Pancreas (tissue), 10 donors: Measurements from ENCODE around the gene GFRA1. TPM values are rescaled to one million over a fixed set of nuclear protein-coding genes. Genes with fewer than 3 reads are reported as not detected.

ENCODE experiments used
- ATAC-seq, 4 donors: fragments of 200-7000 bp; cut with Tn5 transposase; one replicate each; pipeline versions ENCODE4 v1.8.0 to v1.9.1; 2020; ENCODE audit warnings: mild to moderate bottlenecking in 4 of 4, moderate library complexity in 4 of 4
- DNase-seq, 6 donors: peaks; one replicate each; pipeline ENCODE4 v3.0.0-alpha.2; 2020
- FAIRE-seq: peaks from 2 replicates; lab custom pipeline; 2012; peaks lifted over from hg19 to GRCh38; lab: Jason Lieb, UNC
- H3K27ac ChIP-seq, 4 donors: fragments of 200-600 bp; sonication (generic); 1 replicate in 3 of 4; 2 replicates in 1 of 4; pipeline versions ENCODE4 v1.5.0 to v1.8.0; 2020
- H3K27me3 ChIP-seq, 4 donors: fragments of 200-600 bp; one replicate each; pipeline ENCODE4 v1.8.0; 2021
- H3K36me3 ChIP-seq, 3 donors: fragments of 200-600 bp; sonication (generic) in 1 of 3; one replicate each; pipeline versions ENCODE4 v1.5.0 to v1.8.0; 2020 to 2021
- H3K4me1 ChIP-seq, 3 donors: fragments of 200-600 bp; one replicate each; pipeline ENCODE4 v1.8.0; 2021
- H3K4me3 ChIP-seq, 4 donors: fragments of 200-600 bp; sonication (generic) in 2 of 4; one replicate each; pipeline versions ENCODE4 v1.5.0 to v1.8.0; 2020 to 2021
- H3K9me3 ChIP-seq, 4 donors: fragments of 200-600 bp; one replicate each; pipeline ENCODE4 v1.8.0; 2021
- WGBS, 2 donors: extraction: QIAGEN DNeasy Blood & Tissue Kit; methylation state at CpG; one replicate each; pipeline ENCODE4 v1.1.7; 2013; 5-methylcytosine and 5-hydroxymethylcytosine counted together
- intact Hi-C, 3 donors: fragments of 100-400 bp; cut with DNase I; formaldehyde crosslinking; loops; one replicate each; pipeline versions ENCODE4 v1.11.1 to v1.14.2; 2022
- polyA plus RNA-seq, 2 donors: library from polyadenylated mRNA; stranded (reverse); fragments of 200-250 nt; gene quantifications; one replicate each; pipeline ENCODE4 v1.2.3, GENCODE V29; 2013
- total RNA-seq, 6 donors: library from RNA; stranded (reverse); fragmentation: NEBNext Ultra II Directional in 4 of 6; extraction: Animal tissue kit (Norgen Biotek cat#: 25700) in 4 of 6; gene quantifications; one replicate each; pipeline versions ENCODE4 v1.2.1 to v1.2.4, GENCODE V29; 2021 to 2023
- TF ChIP-seq, protein P1 (sequence below), 4 donors: fragments of 200-600 bp; sonication (generic) in 3 of 4; IDR thresholded peaks; one replicate each; pipeline versions ENCODE4 v1.5.0 to v1.8.0; 2021; ENCODE audit warnings: antibody characterized with exemption in 4 of 4
- donor health status: healthy with polysubstance abuse.
- donor health status: DM: no; HTN: no; CAD: no; lungs with moderate emphysema.
- donor health status: DM: no; HTN: no; CAD: no.
- donor health status: control.
- donor health status: control.
- donor health status: Bipolar disorder and iron deficiency.
- donor health status: DM: yes; HTN: yes; CAD: no.
- donor health status: DM: no; HTN: no; CAD: no.
- donor health status: DM: no; HTN: no; CAD: no.
- donor health status: DM: yes; HTN: yes; CAD: no.

The GFRA1 gene
- total and polyA plus RNA-seq, 8 donors: 0.61 to 4.4 (median 1.3) TPM

DNA sequence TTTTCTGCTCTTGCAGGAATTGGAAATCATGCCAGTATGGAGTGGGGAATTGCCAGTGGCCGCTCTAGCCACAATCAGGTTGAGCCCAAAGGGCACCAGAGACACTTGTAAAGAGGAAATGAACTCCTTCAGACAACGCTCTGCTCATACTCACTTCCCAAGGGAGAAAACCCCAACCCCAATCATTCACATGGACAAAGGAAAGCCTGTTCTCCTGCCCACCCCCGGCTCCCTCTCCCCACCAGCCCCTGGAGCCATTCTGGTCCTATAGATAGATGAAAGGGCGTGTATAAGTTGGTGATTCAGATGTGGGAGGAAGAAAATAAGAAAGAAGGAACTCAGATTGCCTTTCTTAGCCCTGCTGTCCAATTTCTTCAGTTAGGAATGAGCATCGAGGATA is 57.4 kb downstream of the GFRA1 start:
- no peak for ATAC-seq

GRCh38 chr10:116211682-116212081 is 61.3 kb downstream of the GFRA1 start:
- no peaks in the 10 kb centered on the region for H3K9me3 ChIP-seq
- TF ChIP-seq, protein P1, sequence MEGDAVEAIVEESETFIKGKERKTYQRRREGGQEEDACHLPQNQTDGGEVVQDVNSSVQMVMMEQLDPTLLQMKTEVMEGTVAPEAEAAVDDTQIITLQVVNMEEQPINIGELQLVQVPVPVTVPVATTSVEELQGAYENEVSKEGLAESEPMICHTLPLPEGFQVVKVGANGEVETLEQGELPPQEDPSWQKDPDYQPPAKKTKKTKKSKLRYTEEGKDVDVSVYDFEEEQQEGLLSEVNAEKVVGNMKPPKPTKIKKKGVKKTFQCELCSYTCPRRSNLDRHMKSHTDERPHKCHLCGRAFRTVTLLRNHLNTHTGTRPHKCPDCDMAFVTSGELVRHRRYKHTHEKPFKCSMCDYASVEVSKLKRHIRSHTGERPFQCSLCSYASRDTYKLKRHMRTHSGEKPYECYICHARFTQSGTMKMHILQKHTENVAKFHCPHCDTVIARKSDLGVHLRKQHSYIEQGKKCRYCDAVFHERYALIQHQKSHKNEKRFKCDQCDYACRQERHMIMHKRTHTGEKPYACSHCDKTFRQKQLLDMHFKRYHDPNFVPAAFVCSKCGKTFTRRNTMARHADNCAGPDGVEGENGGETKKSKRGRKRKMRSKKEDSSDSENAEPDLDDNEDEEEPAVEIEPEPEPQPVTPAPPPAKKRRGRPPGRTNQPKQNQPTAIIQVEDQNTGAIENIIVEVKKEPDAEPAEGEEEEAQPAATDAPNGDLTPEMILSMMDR (IDR thresholded peaks at IDR 0.05): no peak
- DNase-seq: no peak
- intact Hi-C loops: no loop called here
- no peak overlapping the region for H3K27ac ChIP-seq
- no peak for FAIRE-seq
- no peak overlapping the region for H3K4me3 ChIP-seq
- no peaks in the 10 kb centered on the region for H3K36me3 ChIP-seq
- H3K4me1 ChIP-seq: no peaks in the 10 kb centered on the region
- WGBS, 2 donors: 21 to 47% methylated on average over 1 of the region's 1 CpG
- no peak for ATAC-seq
- H3K27me3 ChIP-seq: no peaks in the 10 kb centered on the region

More for the DNA sequence above, 57.4 kb downstream of the GFRA1 start:
- FAIRE-seq (no peak), DNase-seq (no peak)
- Histone ChIP-seq H3K36me3 (no peaks in the 10 kb centered on the region), H3K27me3 (no peaks in the 10 kb centered on the region), H3K9me3 (no peaks in the 10 kb centered on the region), H3K27ac (no peak overlapping the region), H3K4me3 (no peak overlapping the region), H3K4me1 (no peaks in the 10 kb centered on the region)
- intact Hi-C loops: no loop called here
- TF ChIP-seq, protein P1 (IDR thresholded peaks at IDR 0.05): no peak
- 64 to 68% methylated on average over 5 of the region's 5 CpGs for WGBS, 2 donors

DNA sequence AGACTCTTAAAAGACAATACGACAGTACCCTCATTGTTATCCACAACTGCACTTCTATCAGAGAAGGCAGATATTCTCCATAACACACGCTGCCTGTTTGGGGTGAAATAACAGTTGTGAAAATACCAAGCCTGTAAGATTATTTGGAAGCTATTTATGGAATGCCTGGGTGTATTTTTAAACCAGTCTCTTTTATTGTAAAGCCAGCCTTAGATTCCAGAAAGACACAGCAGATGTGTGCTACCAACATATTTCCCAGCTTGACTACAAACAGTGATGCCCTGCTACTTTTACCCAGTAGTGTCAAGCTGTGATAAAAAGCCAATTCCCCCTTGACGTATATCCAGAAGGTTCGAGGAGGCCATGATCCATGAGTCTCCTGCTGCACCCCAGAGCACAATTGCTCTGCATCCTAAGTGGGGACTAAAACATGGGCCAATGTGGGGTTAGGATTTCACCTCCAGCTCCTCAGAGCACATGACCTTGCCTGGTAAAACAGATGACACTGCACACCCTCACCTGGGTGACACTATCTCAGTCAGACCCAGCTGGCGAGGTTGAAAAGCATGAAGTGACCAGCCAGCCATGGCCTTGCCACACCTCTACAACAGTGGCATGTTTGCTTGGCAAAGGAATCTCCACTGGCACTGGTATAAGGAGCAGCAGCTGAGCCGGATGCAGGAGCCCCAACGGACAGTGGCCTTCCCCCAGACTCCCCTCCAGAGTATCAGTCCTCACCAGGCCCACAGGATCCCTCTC is 62.2 kb downstream of the GFRA1 start:
- H3K4me1 ChIP-seq: no peaks in the 10 kb centered on the region
- no peaks in the 10 kb centered on the region for H3K36me3 ChIP-seq
- no peak overlapping the region for H3K4me3 ChIP-seq
- no peaks in the 10 kb centered on the region for H3K27me3 ChIP-seq
- ATAC-seq (no peak), DNase-seq (no peak), FAIRE-seq (no peak)
- no peaks in the 10 kb centered on the region for H3K9me3 ChIP-seq
- WGBS, 2 donors: 71 to 79% methylated on average over 7 of the region's 7 CpGs
- TF ChIP-seq, protein P1 (IDR thresholded peaks at IDR 0.05): no peak
- intact Hi-C loops: no loop called here
- H3K27ac ChIP-seq: no peak overlapping the region

DNA sequence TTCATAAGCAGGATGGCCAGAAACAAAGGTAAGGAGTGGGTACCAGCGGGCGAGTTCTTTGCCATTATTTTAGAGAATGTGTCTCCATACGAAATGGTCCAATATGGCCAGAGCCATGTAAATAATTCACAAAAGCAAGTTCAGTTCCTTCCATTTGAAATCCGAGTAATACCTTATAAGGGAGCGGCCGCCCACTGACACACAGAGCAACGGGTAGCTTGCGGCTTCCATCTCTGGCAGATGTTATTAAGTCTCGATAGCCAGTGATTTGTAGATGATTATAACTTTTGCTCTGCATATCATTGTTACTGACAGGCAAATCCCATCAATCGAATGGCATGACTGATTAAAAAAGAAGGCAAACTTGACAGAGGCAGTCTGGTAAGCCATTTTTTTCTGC is 63.2 kb downstream of the GFRA1 start:
- Histone ChIP-seq H3K36me3 (no peaks in the 10 kb centered on the region), H3K27me3 (no peaks in the 10 kb centered on the region), H3K9me3 (no peaks in the 10 kb centered on the region), H3K4me1 (no peaks in the 10 kb centered on the region), H3K4me3 (no peak overlapping the region), H3K27ac (no peak overlapping the region)
- intact Hi-C loops: no loop called here
- 93 to 94% methylated on average over 10 of the region's 10 CpGs for WGBS, 2 donors
- ATAC-seq (no peak), DNase-seq (no peak), FAIRE-seq (no peak)
- TF ChIP-seq, protein P1 (IDR thresholded peaks at IDR 0.05): no peak

DNA sequence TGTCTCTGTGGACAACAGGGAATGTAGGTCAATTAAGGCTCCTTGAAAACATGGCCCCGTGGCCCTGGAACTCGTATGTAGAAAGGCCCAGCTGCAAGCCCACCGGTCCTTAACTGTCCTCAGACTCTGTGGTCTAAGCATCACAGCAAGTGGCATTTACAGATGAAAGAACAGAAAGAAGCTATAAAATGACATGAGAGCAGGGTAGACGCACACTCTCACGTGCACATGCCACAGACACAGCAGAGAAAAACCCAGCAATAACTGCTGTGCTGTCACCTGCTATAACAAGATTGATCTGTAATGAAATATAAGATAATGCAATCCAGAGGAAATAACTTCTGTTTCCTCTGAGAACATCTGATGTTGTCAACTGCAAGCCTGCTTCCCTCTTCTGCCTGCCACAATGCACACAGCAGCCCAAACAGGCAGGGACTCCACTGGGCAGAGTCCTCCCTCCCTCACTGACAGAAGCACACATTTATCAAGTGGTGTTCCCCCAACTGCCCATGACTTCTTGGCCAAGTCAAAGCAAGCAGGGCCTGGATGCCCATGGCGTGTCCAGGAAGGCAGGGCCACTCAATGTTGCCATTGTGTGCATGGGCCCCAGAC is 63.9 kb downstream of the GFRA1 start:
- no peaks in the 10 kb centered on the region for H3K36me3 ChIP-seq
- WGBS, 2 donors: 87 to 92% methylated on average over 6 of the region's 6 CpGs

More for the DNA sequence above, 63.9 kb downstream of the GFRA1 start:
- ATAC-seq (no peak), DNase-seq (no peak), FAIRE-seq (no peak)
- no peaks in the 10 kb centered on the region for H3K27me3 ChIP-seq
- H3K4me3 ChIP-seq: no peak overlapping the region
- TF ChIP-seq, protein P1 (IDR thresholded peaks at IDR 0.05): no peak
- intact Hi-C loops: no loop called here
- H3K9me3 ChIP-seq: no peaks in the 10 kb centered on the region
- H3K4me1 ChIP-seq: no peaks in the 10 kb centered on the region
- H3K27ac ChIP-seq: no peak overlapping the region
